SK-N-MC (cell line): ENCODE results near the gene DDX56.

ENCODE experiments used
- DNase-seq: peaks from one replicate; pipeline ENCODE4 v3.0.0-alpha.2; 2011; ENCODE audit warnings: low read depth, low spot score
- H3K27ac ChIP-seq: fragments of 200-600 bp; sonication (generic); 2 replicates; pipeline ENCODE4 v1.5.1; 2016; ENCODE audit warnings: mixed run types
- H3K36me3 ChIP-seq: fragments of 200-600 bp; sonication (generic); 2 replicates; pipeline ENCODE4 v1.6.1; 2017; ENCODE audit warnings: antibody characterized with exemption, low read length, mixed read lengths; ENCODE audit not compliant: insufficient read depth
- H3K4me3 ChIP-seq: fragments of 200-600 bp; sonication (generic); 2 replicates; pipeline ENCODE4 v1.5.1; 2016
- H3K9ac ChIP-seq: fragments of 200-600 bp; sonication (generic); 2 replicates; pipeline ENCODE4 v1.8.0; 2017; ENCODE audit warnings: mixed run types, mixed read lengths; ENCODE audit not compliant: insufficient read length
- H3K9me3 ChIP-seq: fragments of 200-600 bp; sonication (generic); 2 replicates; pipeline ENCODE4 v1.6.1; 2017; ENCODE audit warnings: low read depth, mild to moderate bottlenecking, antibody characterized with exemption, low read length, moderate library complexity, mixed read lengths
- EZH2 ChIP-seq: fragments of 200-600 bp; sonication (generic); IDR thresholded peaks from one replicate; pipeline ENCODE4 v1.6.1; 2017; ENCODE audit warnings: antibody characterized with exemption
- FOXP2 ChIP-seq: optimal IDR thresholded peaks from 2 replicates; pipeline ENCODE3; 2011; ENCODE audit warnings: mild to moderate bottlenecking, moderate library complexity; ENCODE audit not compliant: insufficient read depth; ENCODE audit errors: extremely low read length, control extremely low read depth
- POLR2AphosphoS5 ChIP-seq: IDR thresholded peaks from 2 replicates; pipeline ENCODE4 v1.6.1; 2012; ENCODE audit warnings: mild to moderate bottlenecking, low read depth, low read length, borderline replicate concordance

The DDX56 gene

DNA sequence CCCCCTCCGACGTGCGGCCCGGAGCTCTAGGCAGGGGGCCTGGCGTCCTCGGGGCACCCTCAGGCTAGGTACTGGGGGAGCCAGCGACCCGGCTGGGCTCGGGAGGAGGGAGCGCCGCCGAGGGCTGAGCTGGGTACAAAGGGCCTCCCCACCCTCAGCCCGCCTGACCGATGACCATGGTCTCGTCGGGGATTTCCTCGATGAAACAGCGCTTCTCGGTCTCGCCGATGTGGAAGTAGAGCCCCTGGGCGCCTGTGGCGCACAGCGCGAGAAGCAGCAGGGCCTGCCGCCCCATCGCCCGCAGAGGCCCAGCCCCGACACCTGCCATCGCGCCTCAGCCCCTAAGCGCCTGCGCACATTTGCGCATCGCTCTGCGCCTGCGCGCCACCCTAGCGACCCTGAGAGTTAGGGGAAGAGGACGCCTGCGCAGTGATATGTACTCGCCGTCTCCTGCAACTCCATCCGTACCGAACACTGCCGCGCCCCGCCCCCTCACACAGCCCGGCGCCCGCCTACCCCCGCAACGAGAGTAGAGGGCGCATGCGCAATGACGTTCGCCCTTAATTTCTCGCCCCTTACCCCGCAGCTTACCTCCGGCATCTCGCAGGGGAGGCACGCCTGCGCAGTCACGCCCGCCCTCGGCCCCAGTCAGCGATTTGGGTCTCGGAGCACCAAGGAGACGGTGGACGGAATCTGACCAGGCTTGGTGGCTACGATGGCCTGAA lies 8.3 kb upstream of the DDX56 start, which contains the start of gene TMED4:
Gene TMED4 (minus strand): TSS at position 353 of the 725 bp plus-strand sequence. CDS start 25 bp downstream, at position 328.
- H3K9ac ChIP-seq: peak within 1 kb of the TSS; percentile 98
- no peaks in the 10 kb centered on the region for H3K9me3 ChIP-seq
- peak; percentile 96 for DNase-seq
- H3K36me3 ChIP-seq: peaks cover 29% of the 10 kb centered on the region
- H3K4me3 ChIP-seq: peak within 1 kb of the TSS; percentile 83
- H3K27ac ChIP-seq: peak within 1 kb of the TSS; percentile 64
- TF ChIP-seq POLR2AphosphoS5 (peak; percentile 96), EZH2 (no peak), FOXP2 (peak; percentile 58)

DNA sequence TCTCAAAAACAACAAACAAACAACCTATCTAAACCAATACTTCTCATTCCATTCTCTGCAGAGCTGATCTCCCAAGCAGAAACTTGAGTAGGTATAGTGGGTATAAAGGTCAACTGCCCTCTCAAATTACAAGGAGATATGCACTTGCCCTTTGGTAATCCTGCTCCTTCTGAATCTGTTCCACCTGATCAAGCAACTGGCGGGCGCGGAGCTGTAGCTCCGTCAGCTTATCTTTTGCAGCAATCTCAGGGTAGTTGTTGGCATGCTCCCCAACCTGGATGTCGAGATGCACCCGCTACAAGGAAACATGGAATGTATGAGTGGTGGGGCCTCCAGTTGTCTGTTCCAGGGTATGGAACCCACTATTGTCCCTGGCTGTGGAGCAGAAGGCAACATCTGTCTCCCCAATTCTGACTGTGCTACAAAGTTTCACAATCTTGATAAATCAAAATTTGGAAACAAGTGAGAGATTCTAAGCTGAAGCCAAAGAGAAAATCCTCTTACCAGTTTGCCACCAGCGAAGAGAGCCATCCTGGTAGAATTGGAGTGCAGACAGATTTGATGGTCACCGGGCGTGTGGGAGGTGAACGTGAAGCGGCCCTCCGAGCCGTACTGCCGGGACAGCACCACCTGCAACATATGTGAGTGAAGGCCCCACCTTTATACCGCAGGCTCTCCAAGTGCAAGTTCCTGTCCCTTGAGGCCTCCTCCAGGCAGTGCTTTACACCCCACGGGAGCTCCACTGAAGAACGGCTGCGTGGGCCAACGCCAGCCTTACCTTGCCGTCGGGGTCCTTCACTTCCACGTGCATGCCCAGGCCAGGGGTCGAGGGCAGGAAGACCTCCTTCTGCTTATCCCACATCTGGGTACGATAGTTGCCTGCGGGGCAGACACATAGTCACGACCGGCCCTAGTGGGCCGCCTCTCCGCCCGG lies 7.5 kb upstream of the DDX56 start:
- DNase-seq: no peak

DNA sequence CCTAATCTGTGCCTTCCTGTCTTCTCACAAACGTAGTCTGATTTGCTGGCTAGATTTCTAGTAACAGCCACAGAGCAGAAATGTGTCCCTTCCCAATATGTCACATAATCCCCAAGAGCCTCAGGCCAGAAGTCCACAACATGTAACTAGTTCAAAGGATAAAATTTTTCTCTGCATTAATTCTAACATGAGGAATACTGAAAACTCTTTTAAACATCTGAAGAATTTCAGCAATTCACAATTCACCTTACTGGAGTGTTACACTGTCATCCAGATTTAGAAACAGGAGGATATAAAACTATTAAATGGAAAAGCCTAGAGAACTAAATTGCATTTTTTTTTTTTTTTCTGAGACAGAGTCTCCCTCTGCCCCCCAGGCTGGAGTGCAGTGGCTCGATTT lies 2.5 kb upstream of the DDX56 start:
- DNase-seq: no peak
- Histone ChIP-seq H3K36me3 (peaks cover 63% of the 10 kb centered on the region), H3K9ac (no peak overlapping the region), H3K9me3 (no peaks in the 10 kb centered on the region), H3K27ac (no peak overlapping the region), H3K4me3 (no peak overlapping the region)
- no peak for TF ChIP-seq FOXP2

More for the DNA sequence above, 7.5 kb upstream of the DDX56 start:
- no peaks in the 10 kb centered on the region for H3K9me3 ChIP-seq
- H3K9ac ChIP-seq: peak overlapping the region; percentile 98
- H3K27ac ChIP-seq: peak overlapping the region; percentile 64
- H3K4me3 ChIP-seq: peak overlapping the region; percentile 83
- TF ChIP-seq POLR2AphosphoS5 (no peak), FOXP2 (no peak), EZH2 (no peak)
- peaks cover 31% of the 10 kb centered on the region for H3K36me3 ChIP-seq

DNA sequence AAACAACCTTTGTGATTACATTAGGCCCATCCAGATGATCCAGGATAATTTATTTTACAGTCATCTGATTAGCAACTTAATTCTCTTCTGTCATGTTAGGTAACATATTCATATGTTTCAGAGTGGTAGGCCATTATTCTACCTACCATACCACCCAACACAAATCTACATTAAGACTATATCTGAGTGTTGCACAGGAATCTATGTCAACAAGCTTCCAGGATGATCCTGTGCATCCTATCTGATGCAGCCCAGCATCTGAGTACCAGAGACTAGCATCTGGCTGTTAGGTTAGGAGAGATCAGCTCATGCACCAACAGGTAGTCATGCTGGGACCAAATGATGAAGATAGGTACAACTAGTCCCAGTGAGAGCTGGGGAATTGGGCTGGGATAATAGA lies 1.3 kb upstream of the DDX56 start:
- TF ChIP-seq POLR2AphosphoS5 (no peak), EZH2 (no peak), FOXP2 (no peak)
- Histone ChIP-seq H3K9me3 (no peaks in the 10 kb centered on the region), H3K4me3 (peak overlapping the region; percentile 100; the same call in 1 of the 2 replicates), H3K9ac (no peak overlapping the region), H3K36me3 (peaks cover 65% of the 10 kb centered on the region), H3K27ac (no peak overlapping the region)
- DNase-seq: no peak

- Histone ChIP-seq H3K9me3 (no peaks in the 10 kb centered on the region), H3K4me3 (peak overlapping the region; percentile 100), H3K27ac (no peak overlapping the region), H3K36me3 (peaks cover 65% of the 10 kb centered on the region), H3K9ac (peak overlapping the region; percentile 99)
- TF ChIP-seq EZH2: no peak
- TF ChIP-seq POLR2AphosphoS5: no peak
- TF ChIP-seq FOXP2: no peak
- DNase-seq: no peak
Measured at GRCh38 chr7:44574287-44574872, 672 bp upstream of the DDX56 start.

DNA sequence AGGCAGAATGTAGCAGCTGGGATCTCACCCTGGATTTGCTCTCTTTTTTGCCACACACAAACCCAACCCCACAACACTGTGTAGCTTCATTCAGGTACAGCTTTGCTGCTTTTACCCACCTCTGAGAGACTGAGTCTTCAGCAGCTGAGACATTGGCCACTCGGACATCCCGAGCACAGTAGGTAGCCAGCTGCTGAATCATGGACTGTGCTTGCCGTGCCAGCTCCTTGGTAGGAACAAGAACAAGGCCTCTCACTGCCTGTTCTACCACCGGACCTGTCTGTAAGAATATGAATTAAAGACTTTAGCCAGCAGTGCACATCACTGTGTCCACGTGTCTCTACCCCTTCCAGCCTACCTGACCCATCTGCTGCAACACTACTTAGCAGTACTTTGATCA lies 937 bp downstream of the DDX56 start:
- H3K9me3 ChIP-seq: no peaks in the 10 kb centered on the region
- TF ChIP-seq FOXP2 (no peak), EZH2 (no peak), POLR2AphosphoS5 (no peak)
- H3K27ac ChIP-seq: no peak overlapping the region
- DNase-seq: no peak
- H3K9ac ChIP-seq: peak overlapping the region; percentile 99
- peak overlapping the region; percentile 100 for H3K4me3 ChIP-seq
- peaks cover 68% of the 10 kb centered on the region for H3K36me3 ChIP-seq

DNA sequence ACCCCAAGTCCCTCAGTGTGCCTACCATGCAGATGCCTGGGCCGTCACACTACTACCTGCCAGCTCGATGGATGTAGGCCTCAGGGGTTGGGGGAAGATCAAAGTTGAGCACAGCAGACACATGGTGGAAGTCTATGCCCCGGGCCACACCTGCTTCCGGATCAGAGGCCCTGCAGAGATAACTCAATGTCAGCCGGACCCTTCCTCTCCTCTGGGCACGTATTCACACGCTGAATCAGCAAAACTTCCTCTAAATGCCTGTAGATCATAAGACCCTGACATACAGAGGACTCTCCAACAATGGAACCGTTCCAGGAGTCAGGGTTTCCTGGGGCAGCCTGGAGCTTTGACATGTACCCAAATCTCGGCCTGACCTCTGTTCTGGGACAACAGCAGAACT lies 3.7 kb downstream of the DDX56 start:
- H3K9ac ChIP-seq: no peak overlapping the region
- TF ChIP-seq FOXP2: no peak
- TF ChIP-seq EZH2: no peak
- no peak for TF ChIP-seq POLR2AphosphoS5
- H3K9me3 ChIP-seq: no peaks in the 10 kb centered on the region
- H3K4me3 ChIP-seq: no peak overlapping the region
- DNase-seq: no peak
- peaks cover 80% of the 10 kb centered on the region for H3K36me3 ChIP-seq
- no peak overlapping the region for H3K27ac ChIP-seq
